D721Med (cell line): ENCODE results near the gene PSMG4.

ENCODE experiments used
- DNase-seq: peaks from one replicate; pipeline ENCODE4 v3.0.0; 2011; ENCODE audit warnings: low spot score; ENCODE audit not compliant: insufficient read length
- FAIRE-seq: peaks from 2 replicates; lab custom pipeline; 2011; peaks lifted over from hg19 to GRCh38; lab: Jason Lieb, UNC
- CTCF ChIP-seq: IDR thresholded peaks from 2 replicates; pipeline ENCODE4 v1.5.1; 2012; ENCODE audit warnings: mild to moderate bottlenecking, control low read depth; ENCODE audit not compliant: insufficient read depth; ENCODE audit errors: missing control alignments

The PSMG4 gene

GRCh38 chr6:3226481-3227362 lies 32.0 kb upstream of the PSMG4 start:
- FAIRE-seq = no peak
- DNase-seq = peak; percentile 56
- no peak for TF ChIP-seq CTCF

- DNase-seq (peak; percentile 86), FAIRE-seq (no peak)
- no peak for TF ChIP-seq CTCF
Observed at GRCh38 chr6:3227363-3228045, 31.2 kb upstream of the PSMG4 start, which contains the start of gene TUBB2B. Gene TUBB2B (minus strand): TSS chr6:3227653. CDS start chr6:3227543, 110 bp downstream.

DNA sequence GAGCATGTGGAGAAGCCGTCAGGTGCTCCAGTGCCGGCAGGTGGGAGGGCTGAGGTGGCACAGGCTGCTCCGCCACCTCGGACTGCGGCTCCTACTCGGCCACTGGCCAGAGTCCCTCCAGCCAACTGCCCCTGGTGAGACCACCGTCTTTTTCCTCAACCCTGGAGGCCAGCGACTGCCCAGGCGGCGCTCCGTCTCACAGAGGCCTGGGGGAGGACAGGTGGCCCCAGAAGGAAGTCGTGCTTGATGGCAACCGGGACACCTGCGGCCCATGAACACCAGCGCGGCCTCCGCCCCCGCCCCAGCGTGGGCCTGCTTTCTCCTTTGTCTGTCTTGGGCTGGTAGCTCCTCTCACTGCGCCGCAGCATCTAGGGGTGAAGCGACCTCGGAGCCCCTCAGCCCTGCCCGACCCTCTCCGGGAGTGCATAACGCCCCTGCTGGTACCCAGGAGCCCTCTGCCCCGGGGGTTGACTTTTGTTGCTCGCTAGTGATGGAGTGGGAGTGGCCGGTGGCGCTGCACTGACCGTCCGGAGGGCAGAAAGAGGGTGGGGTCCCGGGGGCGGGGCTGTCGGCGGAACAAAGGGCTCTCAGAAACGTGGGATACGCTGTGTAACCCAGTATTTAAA lies 30.6 kb upstream of the PSMG4 start:
- TF ChIP-seq CTCF = no peak
- FAIRE-seq (no peak), DNase-seq (no peak)

- DNase-seq (no peak), FAIRE-seq (no peak)
- no peak for TF ChIP-seq CTCF
Observed at GRCh38 chr6:3228771-3229565, 29.8 kb upstream of the PSMG4 start.

DNA sequence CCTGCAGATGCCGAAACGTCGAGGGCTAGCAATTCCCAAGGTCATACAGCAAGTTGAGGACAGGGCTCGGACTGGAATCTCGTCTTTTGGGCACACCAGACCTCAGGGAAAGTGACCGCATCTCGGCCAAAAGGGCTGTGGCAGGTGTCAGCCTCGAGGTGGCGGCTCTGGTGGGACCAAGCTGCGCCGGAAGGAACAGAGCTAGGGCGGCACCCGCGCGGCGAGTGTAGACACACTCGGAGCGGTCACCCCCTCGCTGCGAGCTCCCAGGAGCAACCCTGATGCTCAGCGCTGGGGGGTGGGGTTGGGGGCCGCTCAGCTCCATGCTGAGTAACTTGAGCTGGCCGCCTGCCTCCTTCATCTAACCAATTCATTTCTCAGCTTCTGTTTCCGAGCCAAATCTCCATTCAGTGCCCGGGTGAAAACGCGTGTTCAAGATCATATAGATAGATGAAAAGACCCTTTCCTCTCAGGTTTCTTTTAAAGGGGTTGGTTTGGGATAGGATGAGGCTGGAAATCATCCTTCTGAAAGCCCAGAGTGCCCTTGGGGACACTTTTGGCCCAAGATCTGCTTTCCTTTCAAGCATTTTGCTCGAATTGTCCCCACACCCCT lies 29.1 kb upstream of the PSMG4 start:
- no peak for DNase-seq

More for the DNA sequence above, 29.1 kb upstream of the PSMG4 start:
- no peak for TF ChIP-seq CTCF
- FAIRE-seq = no peak
